GM13976 (cell line): ENCODE results near the gene ACTC1.

Experiments used
- DNase-seq: peaks from one replicate; pipeline ENCODE4 v3.0.0; 2012; ENCODE audit warnings: low spot score
- CTCF ChIP-seq: IDR thresholded peaks from 2 replicates; pipeline ENCODE4 v1.5.1; 2012; ENCODE audit warnings: borderline replicate concordance, mild to moderate bottlenecking; ENCODE audit not compliant: insufficient read depth; ENCODE audit errors: extremely low read depth, missing control alignments, control extremely low read depth
- in situ Hi-C: fragments of 300-500 bp; cut with MboI; formaldehyde crosslinking; loops from one replicate; pipeline ENCODE4 v1.12.0; 2022; ENCODE audit warnings: low sequenced_read_pairs, mixed read lengths, inconsistent platforms; ENCODE audit not compliant: unreplicated experiment

The ACTC1 gene

DNA sequence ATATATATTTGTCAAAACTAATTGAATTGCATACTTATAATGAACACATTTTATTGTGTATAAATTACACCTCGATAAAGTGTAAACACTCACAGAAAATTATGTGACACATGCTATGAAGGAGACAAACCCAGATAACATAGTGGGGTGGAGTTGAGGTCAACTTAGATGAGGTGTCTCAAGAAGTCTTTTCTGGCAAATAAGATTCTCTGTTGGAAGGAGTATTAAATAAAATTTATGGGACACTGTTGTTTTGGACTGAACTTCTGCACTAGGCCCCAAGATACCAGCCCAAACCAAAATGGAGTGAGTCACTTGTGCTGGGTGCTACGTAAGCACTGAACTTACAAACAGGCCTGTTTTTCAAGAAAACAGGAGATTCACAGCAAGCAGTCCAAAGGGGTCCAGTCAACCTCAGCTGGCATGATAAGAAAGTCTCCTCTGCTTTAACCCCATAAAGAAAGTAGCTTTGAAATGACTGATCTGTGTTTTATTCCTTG lies 18.7 kb downstream of the ACTC1 start:
- in situ Hi-C loops, result no loop called here
- no peak for DNase-seq
- TF ChIP-seq CTCF, result no peak

DNA sequence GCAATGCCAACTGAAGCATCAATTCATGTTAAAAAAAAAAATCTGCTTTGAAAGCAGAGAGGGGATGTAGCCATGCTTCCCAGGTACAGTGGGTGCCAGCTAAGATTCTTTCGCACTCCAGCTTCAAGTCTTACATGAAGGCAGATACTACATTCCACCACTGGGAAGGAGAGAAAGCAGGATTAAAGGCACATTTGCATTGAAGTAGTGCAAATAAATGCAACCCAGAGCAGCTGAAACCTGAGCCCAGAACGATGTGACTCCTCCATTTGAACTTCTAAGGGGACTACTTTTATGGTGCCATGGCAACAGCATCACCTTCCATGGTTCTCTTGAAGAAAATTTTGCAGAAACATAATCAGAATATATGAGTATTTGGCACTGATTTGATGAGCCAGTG lies 21.4 kb downstream of the ACTC1 start:
- in situ Hi-C loops, result no loop called here
- DNase-seq, result no peak
- TF ChIP-seq CTCF, result no peak

GRCh38 chr15:34773013-34773412 lies 22.3 kb downstream of the ACTC1 start:
- no peak for TF ChIP-seq CTCF
- in situ Hi-C loops, result no loop called here
- no peak for DNase-seq

- no peak for DNase-seq
- no peak for TF ChIP-seq CTCF
- in situ Hi-C loops, result no loop called here
Measured at GRCh38 chr15:34772312-34772711, 23.0 kb downstream of the ACTC1 start.

DNA sequence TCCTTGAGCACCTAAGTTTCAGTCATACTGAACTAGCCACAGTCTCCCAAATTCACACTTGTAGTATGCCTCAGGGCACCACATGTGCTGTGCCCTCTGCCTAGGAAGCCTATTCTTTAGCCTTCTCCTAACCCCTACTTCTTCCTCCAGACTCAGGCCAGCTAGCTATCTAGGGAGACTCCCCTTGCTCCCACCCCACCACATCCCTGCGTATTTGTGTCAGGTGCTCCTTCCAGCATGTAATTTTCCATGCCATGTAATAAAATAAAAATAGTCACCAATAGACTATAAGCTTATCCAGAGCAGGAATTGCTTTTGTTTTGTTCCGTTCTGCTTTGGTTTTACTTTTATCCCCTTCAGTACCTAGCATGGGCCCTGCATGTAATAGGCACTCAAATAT lies 25.6 kb downstream of the ACTC1 start:
- in situ Hi-C loops, result no loop called here
- no peak for DNase-seq
- TF ChIP-seq CTCF, result no peak

DNA sequence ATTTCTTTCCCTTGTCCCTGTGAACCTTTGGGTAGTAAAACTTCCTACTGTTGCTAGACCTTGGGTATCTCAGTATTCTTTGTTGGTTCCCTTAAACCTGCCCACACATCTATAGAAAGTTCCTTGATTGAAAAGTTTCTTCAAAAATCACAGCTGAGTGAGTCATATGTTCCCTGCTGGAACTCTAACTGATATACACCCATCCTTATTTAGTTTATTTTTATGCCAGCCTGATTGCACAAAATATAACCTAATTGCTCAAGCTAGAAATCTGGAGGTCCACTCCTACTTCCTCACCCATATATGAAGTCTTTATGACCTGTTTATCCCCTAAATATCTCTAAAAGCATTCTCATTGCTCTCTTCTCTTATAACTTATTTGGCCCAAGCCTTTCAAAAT lies 26.8 kb downstream of the ACTC1 start:
- in situ Hi-C loops, result no loop called here
- DNase-seq, result no peak
- no peak for TF ChIP-seq CTCF

GRCh38 chr15:34765741-34766140 lies 29.6 kb downstream of the ACTC1 start:
- no peak for TF ChIP-seq CTCF
- no peak for DNase-seq
- in situ Hi-C loops, result no loop called here
